Activated naive CD4-positive, alpha-beta T cell treated with Interleukin-2 at 50 U/mL for 16 hours (primary cell): Measurements from ENCODE around the gene SELENOM.

Experiments used
- DNase-seq: peaks from one replicate; pipeline ENCODE4 v3.0.0-alpha.2; 2020

SELENOM gene

DNA sequence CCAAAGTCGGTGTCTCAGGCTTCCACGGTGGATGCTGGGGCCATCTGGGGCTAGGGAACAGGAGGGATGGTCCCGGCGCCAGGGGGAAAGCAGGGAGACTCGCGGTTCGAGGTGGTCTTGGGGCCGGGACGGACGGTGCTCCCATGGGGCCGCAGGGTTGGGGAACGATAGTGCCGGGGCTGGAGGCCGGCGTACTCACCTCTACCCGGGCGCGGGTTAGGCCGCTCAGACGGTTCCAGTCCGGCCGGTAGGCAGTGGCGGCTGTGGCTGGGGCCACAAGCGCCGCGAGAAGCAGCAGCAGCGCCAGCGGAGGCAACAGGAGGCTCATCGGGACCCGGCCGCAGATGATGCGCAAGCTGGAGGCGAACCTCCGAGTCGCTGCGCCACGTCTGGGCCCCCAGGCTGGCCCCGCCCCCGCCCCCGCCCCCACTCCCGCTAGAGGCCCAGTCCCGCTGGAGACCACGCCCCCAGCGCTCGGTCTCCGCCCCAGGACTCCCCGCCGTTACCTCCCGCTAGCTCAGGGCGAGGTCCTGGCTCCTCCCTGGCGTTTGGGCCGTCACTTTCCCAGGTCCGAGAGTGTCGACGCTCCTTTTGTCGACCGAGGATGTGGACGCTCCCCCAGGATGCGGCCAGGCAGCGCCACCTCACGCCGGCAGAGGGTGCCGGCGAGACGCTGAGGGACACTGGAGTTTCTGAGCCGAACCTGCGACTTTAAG, at the start of gene SELENOM:
Gene SELENOM, minus strand, starts transcription at position 391 of the 716 bp plus-strand sequence. Its CDS starts 63 bp downstream, at position 328.
- peak; percentile 88 for DNase-seq

DNA sequence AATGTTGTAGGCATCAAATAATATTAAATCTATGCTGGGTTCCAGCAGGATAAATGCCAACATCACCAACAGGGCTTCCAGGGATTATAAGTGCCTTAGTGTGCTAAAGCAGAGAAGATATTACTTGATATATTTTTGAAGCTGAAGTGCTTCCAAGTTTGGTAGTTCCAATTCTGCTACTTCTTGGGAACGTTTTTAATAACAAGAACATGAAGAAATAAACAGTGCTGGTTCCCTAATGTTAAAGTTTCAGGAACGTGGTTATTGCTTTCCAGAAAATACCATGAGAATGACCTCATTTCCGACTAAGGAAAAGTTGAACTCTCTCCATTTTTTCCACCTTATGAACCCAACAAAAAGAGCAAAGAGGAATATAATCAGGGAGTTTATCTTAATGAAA, 48.1 kb upstream of the SELENOM start:
- DNase-seq = no peak

DNA sequence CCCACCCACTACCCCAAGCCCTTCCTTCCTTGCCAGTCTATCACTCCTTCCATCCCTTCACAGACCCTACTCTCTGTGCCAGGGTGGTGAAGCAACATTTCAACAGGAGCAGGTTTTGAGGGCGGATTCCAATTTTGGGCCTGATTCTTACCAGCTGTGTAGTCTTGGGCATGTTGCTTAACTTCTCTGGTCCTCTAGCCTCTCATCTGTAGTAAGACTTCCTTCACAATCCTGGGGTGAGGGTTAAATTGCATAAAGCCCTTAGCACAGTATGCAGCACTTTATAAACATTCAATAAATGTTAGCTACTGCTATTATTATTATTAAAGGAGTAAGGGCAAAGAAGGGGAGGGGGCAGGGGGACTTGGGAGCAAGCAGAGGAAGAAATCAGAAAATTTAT, 47.6 kb upstream of the SELENOM start:
- no peak for DNase-seq

- DNase-seq = no peak
Measured at GRCh38 chr22:31153357-31153756, 46.0 kb upstream of the SELENOM start.

- no peak for DNase-seq
Measured at GRCh38 chr22:31151872-31152271, 44.5 kb upstream of the SELENOM start.

DNA sequence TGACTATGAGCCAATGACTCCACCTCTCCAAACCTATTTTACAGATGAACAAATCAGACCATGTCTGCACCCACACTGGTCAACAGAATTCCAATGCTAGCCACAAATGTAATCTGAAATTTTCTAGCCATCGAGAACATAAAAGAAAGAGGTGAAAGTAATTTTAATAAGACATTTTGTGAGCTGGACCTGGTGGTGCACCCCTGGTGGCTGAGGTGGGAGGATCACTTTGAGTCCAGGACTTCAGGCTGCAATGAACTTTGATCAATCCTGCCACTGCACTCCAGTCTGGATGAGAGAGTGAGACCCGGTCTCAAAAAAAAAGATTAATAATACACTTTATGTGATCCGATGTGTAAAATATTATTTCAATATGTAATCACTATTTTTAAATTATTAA, 43.2 kb upstream of the SELENOM start:
- DNase-seq = no peak

GRCh38 chr22:31148953-31149627, 41.7 kb upstream of the SELENOM start:
- DNase-seq = peak; percentile 23

DNA sequence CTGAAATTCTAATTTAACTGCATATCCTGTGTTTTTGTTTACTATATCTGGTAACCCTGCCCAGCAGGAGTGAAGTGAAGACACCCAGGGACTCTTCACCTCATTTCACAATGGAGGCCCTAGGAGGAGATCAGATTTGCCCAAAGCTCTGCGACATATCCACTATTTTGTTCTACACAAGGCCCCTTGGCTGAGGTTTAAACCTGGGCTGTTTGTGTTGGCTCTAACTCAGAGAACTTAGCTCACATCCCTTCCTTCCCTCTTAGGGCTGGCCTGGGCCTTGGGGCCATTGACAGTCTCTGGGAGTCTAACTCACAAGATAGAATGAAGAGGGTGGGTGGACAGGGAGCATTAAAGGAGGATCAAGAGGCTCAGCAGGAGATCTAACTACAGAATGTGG, 41.1 kb upstream of the SELENOM start:
- no peak for DNase-seq

GRCh38 chr22:31144223-31144622, 36.9 kb upstream of the SELENOM start:
- no peak for DNase-seq

GRCh38 chr22:31143537-31143936, 36.2 kb upstream of the SELENOM start:
- no peak for DNase-seq

GRCh38 chr22:31143038-31143437, 35.7 kb upstream of the SELENOM start:
- DNase-seq = no peak

DNA sequence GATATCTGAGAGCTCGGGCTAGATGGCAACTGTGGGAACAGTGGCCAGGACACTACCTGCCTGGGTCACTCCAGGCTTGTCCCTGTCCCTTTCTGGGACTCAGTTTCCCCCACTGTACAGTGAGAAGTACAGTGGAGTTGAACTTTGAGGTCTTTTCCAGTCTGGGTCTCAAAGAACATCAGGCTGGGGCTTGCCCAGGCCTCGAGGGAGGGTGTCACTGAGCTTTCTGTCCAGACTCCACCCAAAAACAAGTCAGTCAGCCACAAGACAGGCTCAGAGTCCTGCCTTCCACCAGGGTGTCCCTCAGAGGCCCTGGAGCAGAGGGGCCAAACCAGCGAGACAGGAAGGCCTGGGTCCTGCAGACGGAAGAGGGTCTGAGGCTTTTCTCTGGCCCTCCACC, 34.9 kb upstream of the SELENOM start:
- no peak for DNase-seq

- DNase-seq = no peak
Measured at GRCh38 chr22:31141551-31141950, 34.2 kb upstream of the SELENOM start.

DNA sequence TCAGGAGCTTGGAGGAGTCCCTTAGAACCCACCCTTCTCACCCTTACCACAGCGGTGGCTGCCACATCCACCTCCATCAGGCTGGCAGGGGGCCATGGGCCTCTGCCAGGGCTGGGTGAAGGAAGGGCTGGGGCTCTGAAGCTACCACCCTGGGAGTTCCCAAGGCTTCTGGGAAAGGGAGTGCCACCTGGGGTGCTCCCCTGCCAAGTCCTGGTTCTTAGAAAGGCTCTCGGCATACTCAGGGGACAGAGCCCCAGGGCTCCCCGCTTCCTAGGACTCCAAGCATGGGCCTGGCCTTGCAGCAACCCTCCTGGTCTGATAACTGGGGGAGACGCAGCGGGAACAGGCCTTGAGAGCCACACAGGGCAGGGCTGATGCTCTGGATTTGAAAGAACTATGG, 33.4 kb upstream of the SELENOM start:
- no peak for DNase-seq

- DNase-seq = no peak
Measured at GRCh38 chr22:31139866-31140716, 32.7 kb upstream of the SELENOM start, which contains the start of gene PLA2G3. Gene PLA2G3, minus strand, starts transcription at chr22:31140508. Its CDS starts 154 bp downstream, at chr22:31140354.

- no peak for DNase-seq
Measured at GRCh38 chr22:31139066-31139465, 31.7 kb upstream of the SELENOM start.

DNA sequence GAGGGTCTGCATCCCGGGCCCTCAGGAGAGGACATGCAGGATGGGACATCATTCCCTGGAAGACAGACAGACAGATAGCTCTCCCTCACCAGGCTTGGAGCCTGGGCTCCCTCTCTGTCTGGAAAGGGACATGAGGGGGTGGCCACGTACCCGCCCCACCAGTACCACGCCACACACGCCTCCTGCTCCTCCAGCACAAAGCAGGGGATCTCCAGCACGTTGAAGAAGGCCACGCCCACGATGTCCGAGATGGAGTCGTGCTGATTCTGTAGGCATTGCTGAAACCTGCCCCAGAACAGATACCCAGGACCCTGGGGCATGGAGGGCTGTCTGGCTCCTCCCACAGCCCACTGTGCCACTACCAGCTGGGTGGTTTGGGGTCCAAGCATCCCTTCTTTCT, 30.8 kb upstream of the SELENOM start:
- no peak for DNase-seq

GRCh38 chr22:31137721-31138120, 30.4 kb upstream of the SELENOM start:
- DNase-seq = no peak

GRCh38 chr22:31136711-31137110, 29.3 kb upstream of the SELENOM start:
- DNase-seq = no peak

- no peak for DNase-seq
Measured at GRCh38 chr22:31136155-31136554, 28.8 kb upstream of the SELENOM start.

GRCh38 chr22:31135706-31136105, 28.3 kb upstream of the SELENOM start:
- DNase-seq = no peak

DNA sequence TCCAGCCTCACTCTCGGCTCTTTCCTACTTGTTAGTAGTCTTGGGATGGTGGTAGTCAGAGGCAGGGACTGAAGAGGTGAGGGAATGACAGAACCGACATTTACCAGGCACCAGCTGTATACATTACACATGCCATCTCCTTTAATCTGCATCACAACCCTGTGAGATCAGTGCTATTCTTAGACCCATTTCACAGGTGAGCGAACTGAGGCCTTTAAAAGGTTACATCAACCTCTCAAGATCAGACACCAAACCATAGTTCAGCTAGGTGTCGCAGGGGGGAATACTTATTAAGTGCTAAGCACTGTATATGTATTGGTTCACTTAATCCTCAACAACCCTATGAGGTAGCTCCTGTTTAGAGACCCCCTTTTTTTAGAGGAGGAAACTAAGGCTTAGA, 27.3 kb upstream of the SELENOM start:
- no peak for DNase-seq

DNA sequence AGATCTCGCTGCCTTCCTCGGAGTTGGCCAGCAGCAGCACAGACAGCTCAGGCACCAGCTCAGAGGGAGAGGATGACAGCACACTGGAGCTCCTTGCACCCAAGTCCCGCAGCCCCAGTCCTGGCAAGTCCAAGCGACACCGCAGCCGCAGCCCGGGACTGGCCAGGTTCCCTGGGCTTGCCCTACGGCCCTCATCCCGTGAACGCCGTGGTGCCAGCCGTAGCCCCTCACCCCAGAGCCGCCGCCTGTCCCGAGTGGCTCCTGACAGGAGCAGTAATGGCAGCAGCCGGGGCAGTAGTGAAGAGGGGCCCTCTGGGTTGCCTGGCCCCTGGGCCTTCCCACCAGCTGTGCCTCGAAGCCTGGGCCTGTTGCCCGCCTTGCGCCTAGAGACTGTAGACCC, 26.5 kb upstream of the SELENOM start:
- no peak for DNase-seq

GRCh38 chr22:31130873-31131272, 23.5 kb upstream of the SELENOM start:
- no peak for DNase-seq
